ENCODE measurements around the gene MAZ.
"Not testable (repeated sequence)": the region's sequence is repeated elsewhere in the genome, so short reads cannot be mapped to it uniquely, and the experiment has no call there.

The MAZ gene

GRCh38 chr16:29824589-29825144 is 18.3 kb downstream of the MAZ start:
- no peak for ATAC-seq
- Mint-ChIP-seq H3K4me1 (peaks cover 74% of the 10 kb centered on the region), H3K27ac (peak overlapping the region; percentile 69 to 74), H3K27me3 (no peaks in the 10 kb centered on the region), H3K9me3 (no peaks in the 10 kb centered on the region), H3K4me3 (peak overlapping the region; percentile 67 to 79)
- DNase-seq: no peak

- Mint-ChIP-seq H3K4me3 (peak overlapping the region; percentile 67 to 79), H3K9me3 (no peaks in the 10 kb centered on the region), H3K27ac (peak overlapping the region; percentile 69 to 74), H3K27me3 (no peaks in the 10 kb centered on the region), H3K4me1 (peaks cover 72% of the 10 kb centered on the region)
- DNase-seq (peak in 1 of 2 donors; percentile 68), ATAC-seq (peak; percentile 67)
Observed at GRCh38 chr16:29825145-29826044, 19.1 kb downstream of the MAZ start.

DNA sequence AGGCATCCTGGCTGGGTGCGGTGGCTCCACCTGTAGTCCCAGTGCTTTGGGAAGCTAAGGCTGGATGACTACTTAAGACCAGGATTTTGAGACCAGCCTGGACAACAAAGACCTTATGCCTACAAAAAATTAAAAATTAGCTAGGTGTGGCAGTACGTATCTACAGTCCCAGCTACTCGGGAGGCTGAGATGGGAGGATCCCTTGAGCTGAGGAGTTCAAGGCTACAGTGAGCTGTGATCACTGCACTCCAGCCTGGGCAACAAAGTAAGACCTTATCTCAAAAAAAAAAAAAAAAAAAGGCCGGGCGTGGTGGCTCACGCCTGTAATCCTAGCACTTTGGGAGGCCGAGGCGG is 20.0 kb downstream of the MAZ start:
- no peak for ATAC-seq
- H3K27me3 Mint-ChIP-seq: no peaks in the 10 kb centered on the region
- no peak for DNase-seq
- H3K9me3 Mint-ChIP-seq: no peaks in the 10 kb centered on the region
- H3K27ac Mint-ChIP-seq: peak overlapping the region; percentile 89 to 96
- peak overlapping the region; percentile 76 to 82 for H3K4me3 Mint-ChIP-seq
- H3K4me1 Mint-ChIP-seq: peaks cover 79% of the 10 kb centered on the region

DNA sequence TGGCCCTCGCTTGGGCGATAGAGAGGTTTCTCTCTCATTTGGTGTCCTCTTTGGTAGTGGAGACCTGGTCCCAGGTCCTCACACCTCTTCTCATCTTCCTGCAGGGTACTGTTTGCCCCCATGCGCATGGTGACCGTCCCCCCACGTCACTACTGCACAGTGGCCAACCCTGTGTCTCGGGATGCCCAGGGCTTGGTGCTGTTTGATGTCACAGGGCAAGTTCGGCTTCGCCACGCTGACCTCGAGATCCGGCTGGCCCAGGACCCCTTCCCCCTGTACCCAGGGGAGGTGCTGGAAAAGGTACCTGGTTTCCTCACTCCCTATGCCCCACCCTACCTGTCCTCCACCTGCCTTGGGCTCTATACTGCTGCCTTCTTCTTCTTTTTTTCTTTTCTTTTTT is 24.4 kb downstream of the MAZ start:
- Mint-ChIP-seq H3K4me1 (peaks cover 47% of the 10 kb centered on the region), H3K27me3 (no peaks in the 10 kb centered on the region), H3K4me3 (no peak overlapping the region), H3K9me3 (no peaks in the 10 kb centered on the region), H3K27ac (no peak overlapping the region)
- no peak for ATAC-seq
- DNase-seq: no peak

DNA sequence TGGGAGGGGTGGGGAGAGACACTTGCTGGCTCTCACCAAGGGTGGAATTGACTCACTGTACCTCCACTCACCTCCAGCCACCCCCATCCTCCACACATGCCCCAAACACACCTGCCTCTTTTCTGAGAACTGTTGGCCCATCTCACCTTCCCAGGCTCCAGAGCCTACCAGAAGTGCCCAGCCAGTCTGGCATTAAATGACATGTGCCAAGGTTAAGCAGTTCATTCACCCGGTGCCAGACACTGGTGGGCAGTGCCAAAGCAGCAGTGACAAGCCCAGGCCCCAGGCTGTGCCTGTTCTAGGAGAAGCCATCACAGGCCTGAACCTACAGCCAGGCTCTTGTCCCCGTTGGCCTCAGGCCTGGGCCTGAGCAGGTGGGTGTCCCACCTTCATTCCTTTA is 25.2 kb downstream of the MAZ start:
- H3K9me3 Mint-ChIP-seq: no peaks in the 10 kb centered on the region
- H3K27me3 Mint-ChIP-seq: no peaks in the 10 kb centered on the region
- ATAC-seq (no peak), DNase-seq (no peak)
- H3K4me3 Mint-ChIP-seq: no peak overlapping the region
- H3K27ac Mint-ChIP-seq: no peak overlapping the region
- H3K4me1 Mint-ChIP-seq: peaks cover 40% of the 10 kb centered on the region

DNA sequence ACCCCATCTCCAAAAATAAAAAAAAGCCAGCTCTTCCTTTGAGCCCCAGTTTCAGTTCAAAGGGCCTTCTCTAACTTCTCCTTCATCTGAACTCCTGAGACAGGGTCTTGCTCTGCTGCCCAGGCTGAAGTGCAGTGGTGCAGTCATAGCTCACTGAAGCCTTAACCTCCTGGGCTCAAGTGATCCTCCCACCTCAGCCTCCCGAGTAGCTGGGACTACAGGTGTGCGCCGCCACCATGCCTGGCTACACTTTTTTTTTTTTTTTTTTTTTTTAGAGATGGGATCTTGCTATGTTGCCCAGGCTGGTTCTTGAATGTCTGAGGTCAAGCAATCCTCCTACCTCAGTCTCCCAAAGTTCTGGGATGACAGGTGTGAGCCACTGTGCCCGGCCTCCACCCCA is 26.9 kb downstream of the MAZ start:
- not testable (repeated sequence) for H3K4me3 Mint-ChIP-seq, ATAC-seq, H3K9me3 Mint-ChIP-seq, H3K27ac Mint-ChIP-seq, DNase-seq, H3K27me3 Mint-ChIP-seq
- H3K4me1 Mint-ChIP-seq: peaks cover 26% of the 10 kb centered on the region

DNA sequence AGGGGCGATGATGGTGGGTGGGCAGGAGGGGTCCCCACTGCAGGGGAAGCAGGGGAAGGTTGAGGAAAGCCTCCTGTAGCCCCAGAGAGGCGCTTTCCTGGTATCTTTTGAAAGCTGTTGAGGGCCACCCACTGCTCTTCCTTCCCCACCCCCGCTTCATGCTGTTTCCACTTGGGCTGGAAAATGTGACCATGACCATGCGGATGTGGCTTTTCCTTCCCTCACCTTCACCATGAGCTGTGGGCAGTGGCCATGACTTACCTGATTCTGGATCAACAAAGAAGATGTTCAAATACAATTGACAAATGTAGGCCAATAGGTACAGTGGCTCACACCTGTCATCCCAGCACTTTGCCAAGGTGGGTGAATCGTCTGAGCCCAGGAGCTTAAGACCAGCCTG is 27.8 kb downstream of the MAZ start:
- peaks cover 26% of the 10 kb centered on the region for H3K4me1 Mint-ChIP-seq
- H3K9me3 Mint-ChIP-seq: no peaks in the 10 kb centered on the region
- no peak for DNase-seq
- H3K4me3 Mint-ChIP-seq: no peak overlapping the region
- no peak overlapping the region for H3K27ac Mint-ChIP-seq
- H3K27me3 Mint-ChIP-seq: no peaks in the 10 kb centered on the region
- no peak for ATAC-seq

GRCh38 chr16:29835926-29836325 is 29.6 kb downstream of the MAZ start:
- Mint-ChIP-seq H3K4me3 (no peak overlapping the region), H3K27me3 (no peaks in the 10 kb centered on the region), H3K27ac (peak overlapping the region in 1 of 2 donors; percentile 27), H3K9me3 (no peaks in the 10 kb centered on the region), H3K4me1 (peaks cover 15% of the 10 kb centered on the region)
- DNase-seq (no peak), ATAC-seq (no peak)

- H3K9me3 Mint-ChIP-seq: no peaks in the 10 kb centered on the region
- ATAC-seq: no peak
Observed at GRCh38 chr16:29836623-29837022, 30.3 kb downstream of the MAZ start.

DNA sequence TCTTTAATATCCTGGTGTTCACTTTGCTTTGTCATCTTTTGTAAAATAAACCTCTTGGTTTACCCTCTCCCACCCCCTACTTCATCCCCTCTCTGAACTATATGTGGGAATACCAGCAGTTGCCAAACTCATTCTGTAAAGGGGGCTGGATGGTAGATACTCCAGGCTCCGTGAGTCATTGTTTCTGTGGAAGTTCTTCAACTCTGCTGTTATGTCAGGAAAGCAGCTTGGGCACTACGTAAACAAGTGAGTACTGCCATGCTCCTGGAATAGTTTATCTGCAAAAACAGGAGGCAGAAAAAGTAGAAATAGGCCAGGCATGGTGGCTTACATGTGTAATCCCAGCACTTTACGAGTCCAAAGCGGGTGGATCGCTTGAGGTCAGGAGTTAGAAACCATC is 31.5 kb downstream of the MAZ start:
- no peaks in the 10 kb centered on the region for H3K27me3 Mint-ChIP-seq
- H3K9me3 Mint-ChIP-seq: no peaks in the 10 kb centered on the region
- no peak for ATAC-seq
- no peak overlapping the region for H3K27ac Mint-ChIP-seq
- no peak for DNase-seq
- H3K4me1 Mint-ChIP-seq: peaks cover 11% of the 10 kb centered on the region
- no peak overlapping the region for H3K4me3 Mint-ChIP-seq

More at GRCh38 chr16:29836623-29837022, 30.3 kb downstream of the MAZ start:
- H3K27me3 Mint-ChIP-seq: no peaks in the 10 kb centered on the region
- DNase-seq: no peak
- no peak overlapping the region for H3K27ac Mint-ChIP-seq
- H3K4me1 Mint-ChIP-seq: peaks cover 11% of the 10 kb centered on the region
- H3K4me3 Mint-ChIP-seq: no peak overlapping the region

- no peaks in the 10 kb centered on the region for H3K4me1 Mint-ChIP-seq
- no peak overlapping the region for H3K4me3 Mint-ChIP-seq
- DNase-seq: no peak
- no peaks in the 10 kb centered on the region for H3K27me3 Mint-ChIP-seq
- no peaks in the 10 kb centered on the region for H3K9me3 Mint-ChIP-seq
- no peak overlapping the region for H3K27ac Mint-ChIP-seq
- ATAC-seq: no peak
Observed at GRCh38 chr16:29839822-29840221, 33.5 kb downstream of the MAZ start.

GRCh38 chr16:29840240-29840639 is 33.9 kb downstream of the MAZ start:
- no peaks in the 10 kb centered on the region for H3K4me1 Mint-ChIP-seq

GRCh38 chr16:29841631-29842030 is 35.3 kb downstream of the MAZ start:
- Mint-ChIP-seq H3K27ac (peak overlapping the region in 1 of 2 donors; percentile 34), H3K9me3 (no peaks in the 10 kb centered on the region), H3K27me3 (no peaks in the 10 kb centered on the region), H3K4me1 (no peaks in the 10 kb centered on the region), H3K4me3 (no peak overlapping the region)
- DNase-seq (no peak), ATAC-seq (peak; percentile 23)

More at GRCh38 chr16:29840240-29840639, 33.9 kb downstream of the MAZ start:
- DNase-seq: no peak
- Mint-ChIP-seq H3K27ac (peak overlapping the region in 1 of 2 donors; percentile 82), H3K9me3 (no peaks in the 10 kb centered on the region), H3K27me3 (no peaks in the 10 kb centered on the region), H3K4me3 (no peak overlapping the region)
- no peak for ATAC-seq

- peak overlapping the region in 1 of 2 donors; percentile 52 for H3K27ac Mint-ChIP-seq
- no peak for DNase-seq
- no peak overlapping the region for H3K4me3 Mint-ChIP-seq
- peaks cover 5% of the 10 kb centered on the region for H3K4me1 Mint-ChIP-seq
- H3K9me3 Mint-ChIP-seq: no peaks in the 10 kb centered on the region
- H3K27me3 Mint-ChIP-seq: no peaks in the 10 kb centered on the region
- ATAC-seq: peak; percentile 54
Observed at GRCh38 chr16:29842732-29843346, 36.5 kb downstream of the MAZ start.

DNA sequence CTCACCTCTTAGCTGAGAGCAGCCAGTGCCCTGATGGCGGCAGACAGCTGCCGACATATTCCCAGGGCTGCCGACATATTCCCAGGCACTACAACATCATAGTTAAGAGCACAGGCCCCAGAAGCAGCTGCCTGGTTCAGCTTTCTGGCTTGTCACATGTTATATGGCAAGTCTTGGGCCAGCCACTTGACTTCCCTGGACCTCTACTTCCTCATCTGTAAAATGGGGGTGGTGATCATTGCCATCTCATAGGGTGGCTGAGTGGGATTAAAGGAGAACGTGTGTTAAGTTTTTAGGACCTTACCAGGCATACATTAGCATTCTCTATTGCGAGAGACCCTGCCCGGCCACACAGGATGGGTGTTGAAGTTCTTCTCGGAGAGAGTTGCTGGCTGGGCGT is 37.6 kb downstream of the MAZ start:
- no peaks in the 10 kb centered on the region for H3K9me3 Mint-ChIP-seq
- H3K4me1 Mint-ChIP-seq: peaks cover 12% of the 10 kb centered on the region
- no peak for ATAC-seq
- no peak overlapping the region for H3K27ac Mint-ChIP-seq
- DNase-seq: no peak
- no peaks in the 10 kb centered on the region for H3K27me3 Mint-ChIP-seq
- H3K4me3 Mint-ChIP-seq: no peak overlapping the region
